Measurements from ENCODE around the gene JOSD1. TPM values are rescaled to one million over a fixed set of nuclear protein-coding genes. Genes with fewer than 3 reads are reported as not detected.
A peak's percentile ranks its signal among the peaks of the same experiment; 100 is the strongest.

JOSD1 gene
- total and polyA plus RNA-seq, 4 donors = 17.8 to 64.0 (median 43.8) TPM

DNA sequence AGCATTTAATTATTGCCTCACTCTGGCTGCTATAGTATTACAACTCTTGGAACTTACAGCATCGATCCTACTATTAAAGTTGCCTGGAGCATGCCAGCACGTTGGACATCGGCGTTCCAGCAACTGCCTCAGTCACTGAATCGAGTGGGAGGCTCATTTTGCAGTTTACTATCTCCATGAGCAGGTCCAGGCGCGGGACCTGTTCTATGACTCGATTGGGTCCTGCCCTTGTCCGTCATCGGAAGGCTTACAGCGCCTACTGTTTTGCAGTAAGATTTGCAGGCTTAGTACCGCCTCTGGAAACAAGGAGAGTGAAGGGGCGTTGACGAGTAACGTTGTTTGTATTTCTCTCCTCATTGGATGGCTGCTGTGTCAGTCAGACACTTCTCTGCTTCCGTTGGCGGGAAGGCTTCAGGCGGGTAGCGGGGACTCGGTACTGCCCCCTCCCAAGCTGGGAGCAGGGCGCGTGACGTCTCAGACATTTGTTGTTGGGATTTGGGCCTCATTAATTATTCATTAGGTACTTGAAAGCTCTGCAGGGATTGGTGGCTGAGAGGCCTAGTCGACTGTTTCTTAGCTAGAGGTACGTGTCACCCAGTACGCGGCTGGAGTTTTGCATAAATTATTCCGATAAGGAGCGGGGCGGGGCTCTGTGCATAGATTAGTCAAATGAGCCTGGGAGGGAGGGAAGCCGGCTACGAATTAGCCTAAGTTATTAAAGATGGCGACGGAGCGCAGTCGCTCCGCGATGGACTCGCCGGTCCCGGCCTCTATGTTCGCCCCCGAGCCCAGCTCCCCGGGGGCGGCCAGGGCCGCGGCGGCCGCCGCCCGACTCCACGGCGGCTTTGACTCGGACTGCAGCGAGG, 4.7 kb upstream of the JOSD1 start, which contains the start of gene GTPBP1:
TSS of gene GTPBP1 (plus strand) at position 710 of the 866 bp plus-strand sequence. CDS start at position 722, 12 bp downstream.
- peak; percentile 100 for DNase-seq
- Histone ChIP-seq H3K4me1 (ENCODE audit: control insufficient read depth in 5 of 5, insufficient read depth in 5 of 5, low read length in 5 of 5) (peaks cover 8 to 29% (median 16%) of the 10 kb centered on the region in 5 donors), H3K36me3 (ENCODE audit: control insufficient read depth in 4 of 4, insufficient read depth in 4 of 4, low read length in 4 of 4) (peaks cover 0 to 3% (median under 1%) of the 10 kb centered on the region in 4 donors), H3K27me3 (ENCODE audit: control insufficient read depth in 3 of 3, insufficient read depth in 3 of 3, low read length in 2 of 3) (no peaks in the 10 kb centered on the region), H3K9me3 (ENCODE audit: control insufficient read depth in 4 of 4, insufficient read depth in 3 of 4, low read length in 3 of 4) (no peaks in the 10 kb centered on the region), H3K4me3 (peak within 1 kb of the TSS; percentile 84), H3K9ac (ENCODE audit: insufficient read depth in 1 of 2, low read length in 2 of 2) (peak within 1 kb of the TSS; percentile 50 to 93), H3K27ac (ENCODE audit: low read depth in 1 of 2, low read length in 1 of 2) (peak within 1 kb of the TSS; percentile 90 to 98)
- TF ChIP-seq, protein P1, sequence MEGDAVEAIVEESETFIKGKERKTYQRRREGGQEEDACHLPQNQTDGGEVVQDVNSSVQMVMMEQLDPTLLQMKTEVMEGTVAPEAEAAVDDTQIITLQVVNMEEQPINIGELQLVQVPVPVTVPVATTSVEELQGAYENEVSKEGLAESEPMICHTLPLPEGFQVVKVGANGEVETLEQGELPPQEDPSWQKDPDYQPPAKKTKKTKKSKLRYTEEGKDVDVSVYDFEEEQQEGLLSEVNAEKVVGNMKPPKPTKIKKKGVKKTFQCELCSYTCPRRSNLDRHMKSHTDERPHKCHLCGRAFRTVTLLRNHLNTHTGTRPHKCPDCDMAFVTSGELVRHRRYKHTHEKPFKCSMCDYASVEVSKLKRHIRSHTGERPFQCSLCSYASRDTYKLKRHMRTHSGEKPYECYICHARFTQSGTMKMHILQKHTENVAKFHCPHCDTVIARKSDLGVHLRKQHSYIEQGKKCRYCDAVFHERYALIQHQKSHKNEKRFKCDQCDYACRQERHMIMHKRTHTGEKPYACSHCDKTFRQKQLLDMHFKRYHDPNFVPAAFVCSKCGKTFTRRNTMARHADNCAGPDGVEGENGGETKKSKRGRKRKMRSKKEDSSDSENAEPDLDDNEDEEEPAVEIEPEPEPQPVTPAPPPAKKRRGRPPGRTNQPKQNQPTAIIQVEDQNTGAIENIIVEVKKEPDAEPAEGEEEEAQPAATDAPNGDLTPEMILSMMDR (IDR thresholded peaks at IDR 0.05; ENCODE audit: control extremely low read depth, extremely low read depth) = no peak
- WGBS, 2 donors = 0% methylated on average over 55 of the region's 55 CpGs
- ATAC-seq (ENCODE audit: insufficient read depth, low FRiP score) = peak; percentile 88

DNA sequence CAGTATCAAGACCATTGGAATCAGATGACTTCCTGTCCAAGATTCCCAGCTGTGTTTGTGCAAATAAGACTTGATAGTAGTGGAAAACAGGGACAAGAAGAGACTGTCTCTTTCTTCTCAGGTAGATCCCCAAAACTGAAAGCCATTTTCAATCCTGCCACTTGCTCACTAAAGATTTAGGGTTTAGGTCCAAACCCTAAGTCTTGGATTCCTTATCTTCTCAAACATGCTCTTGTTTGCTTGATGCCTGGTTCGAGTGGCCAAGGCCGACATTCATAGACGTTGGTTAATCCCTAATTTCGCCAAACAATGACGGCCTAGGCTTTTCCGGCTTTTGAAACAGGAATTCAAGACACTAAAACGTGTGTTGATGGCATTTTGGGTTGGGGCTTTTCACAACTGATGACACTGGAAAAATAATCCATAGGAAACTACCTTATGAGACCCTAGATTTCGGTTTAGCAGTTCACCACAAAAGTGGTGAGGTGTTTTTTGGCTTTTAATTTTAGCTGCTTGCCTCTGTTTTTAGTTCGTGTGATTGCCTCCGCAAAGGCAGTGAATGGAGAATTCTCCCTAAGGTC, 4.0 kb upstream of the JOSD1 start:
- TF ChIP-seq, protein P1 (IDR thresholded peaks at IDR 0.05; ENCODE audit: control extremely low read depth, extremely low read depth) = no peak
- H3K4me3 ChIP-seq = no peak overlapping the region
- no peaks in the 10 kb centered on the region for H3K27me3 ChIP-seq (ENCODE audit: control insufficient read depth in 3 of 3, insufficient read depth in 3 of 3, low read length in 2 of 3)
- peak overlapping the region; percentile 75 to 77 for H3K27ac ChIP-seq (ENCODE audit: low read depth in 1 of 2, low read length in 1 of 2)
- H3K36me3 ChIP-seq (ENCODE audit: control insufficient read depth in 4 of 4, insufficient read depth in 4 of 4, low read length in 4 of 4) = peaks cover 0 to 2% (median 0%) of the 10 kb centered on the region in 4 donors
- no peaks in the 10 kb centered on the region for H3K9me3 ChIP-seq (ENCODE audit: control insufficient read depth in 4 of 4, insufficient read depth in 3 of 4, low read length in 3 of 4)
- H3K4me1 ChIP-seq (ENCODE audit: control insufficient read depth in 5 of 5, insufficient read depth in 5 of 5, low read length in 5 of 5) = peaks cover 9 to 29% (median 16%) of the 10 kb centered on the region in 5 donors
- peak overlapping the region in 1 of 2 donors; percentile 83 for H3K9ac ChIP-seq (ENCODE audit: insufficient read depth in 1 of 2, low read length in 2 of 2)
- ATAC-seq (ENCODE audit: insufficient read depth, low FRiP score) (no peak), DNase-seq (peak in 2 of 3 donors; percentile 46 to 47)
- WGBS, 2 donors = 11 to 18% methylated on average over 10 of the region's 10 CpGs

DNA sequence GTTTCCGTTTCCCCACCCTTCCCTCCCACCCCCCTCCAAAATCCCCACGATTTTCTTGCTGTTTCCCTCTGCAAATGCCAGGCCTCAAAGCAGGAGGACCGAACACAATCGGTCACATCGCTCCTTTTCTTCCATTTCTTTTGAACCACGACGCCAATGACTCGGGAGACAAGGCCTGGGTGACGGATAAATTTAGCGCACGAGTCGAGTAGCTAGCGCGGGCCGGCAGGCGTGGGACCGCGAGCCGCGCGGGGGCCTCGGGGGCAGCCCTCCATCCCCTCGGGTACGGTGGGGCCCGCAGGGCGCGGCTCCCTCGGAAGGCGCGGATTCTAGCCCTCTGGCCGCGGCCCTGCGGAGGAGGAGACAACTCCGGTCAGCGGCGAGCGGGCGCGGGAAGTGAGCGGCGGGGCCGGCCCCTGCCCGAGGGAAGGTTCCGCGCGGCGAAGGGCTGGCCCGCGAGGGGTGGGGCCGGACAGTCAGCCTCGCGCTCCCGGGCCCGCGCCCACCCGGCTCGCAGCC, 414 bp downstream of the JOSD1 start:
- ATAC-seq (ENCODE audit: insufficient read depth, low FRiP score) (peak; percentile 38), DNase-seq (peak in 1 of 3 donors; percentile 76)
- Histone ChIP-seq H3K27ac (ENCODE audit: low read depth in 1 of 2, low read length in 1 of 2) (peak overlapping the region; percentile 97 to 98), H3K9ac (ENCODE audit: insufficient read depth in 1 of 2, low read length in 2 of 2) (peak overlapping the region; percentile 91 to 92), H3K27me3 (ENCODE audit: control insufficient read depth in 3 of 3, insufficient read depth in 3 of 3, low read length in 2 of 3) (no peaks in the 10 kb centered on the region), H3K4me3 (peak overlapping the region; percentile 79), H3K9me3 (ENCODE audit: control insufficient read depth in 4 of 4, insufficient read depth in 3 of 4, low read length in 3 of 4) (no peaks in the 10 kb centered on the region), H3K36me3 (ENCODE audit: control insufficient read depth in 4 of 4, insufficient read depth in 4 of 4, low read length in 4 of 4) (peaks cover 0 to 5% (median 0%) of the 10 kb centered on the region in 4 donors), H3K4me1 (ENCODE audit: control insufficient read depth in 5 of 5, insufficient read depth in 5 of 5, low read length in 5 of 5) (peaks cover 12 to 53% (median 23%) of the 10 kb centered on the region in 5 donors)
- TF ChIP-seq, protein P1 (IDR thresholded peaks at IDR 0.05; ENCODE audit: control extremely low read depth, extremely low read depth) = no peak
- WGBS, 2 donors = 0 to 1% methylated on average over 40 to 57 of the region's 57 CpGs

Data from lung (tissue), 12 donors.